Measurements from ENCODE around the gene CCDC3. TPM values are rescaled to one million over a fixed set of nuclear protein-coding genes. Genes with fewer than 3 reads are reported as not detected.

CCDC3 gene
- total and polyA plus RNA-seq, 2 of the 8 experiments (the other 6 are each of a cell fraction or from before 2014, with no cell fraction given): 3.4 to 3.7 TPM

DNA sequence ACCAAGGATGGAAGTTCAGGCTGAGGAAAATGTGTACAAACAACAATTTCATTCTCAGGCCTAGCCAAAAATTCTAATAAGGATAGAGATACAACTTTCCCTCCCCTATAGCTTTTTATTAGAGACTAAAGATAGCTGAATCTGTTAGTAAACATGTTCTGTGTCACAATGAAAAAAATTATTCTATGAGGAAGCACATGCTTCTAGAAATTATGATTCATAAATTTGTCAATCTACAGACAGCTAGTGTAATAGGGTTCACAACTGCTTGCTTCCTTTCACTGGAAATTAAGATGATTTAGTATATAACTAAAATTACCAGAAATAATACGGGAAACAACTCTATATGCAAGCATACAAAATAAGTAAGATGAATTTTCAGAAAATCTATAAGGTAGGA, 56.6 kb downstream of the CCDC3 start:
- no peak overlapping the region for H3K4me3 ChIP-seq (ENCODE audit: extremely low read depth in 1 of 4, insufficient read depth in 2 of 4, low read depth in 3 of 4, low read length in 4 of 4)
- no peak overlapping the region for H2BK12ac ChIP-seq (ENCODE audit: low read depth, low read length)
- H3K27ac ChIP-seq (ENCODE audit: low read depth, low read length): no peak overlapping the region
- FAIRE-seq (no peak), DNase-seq (ENCODE audit: low read depth in 1 of 2, low spot score in 2 of 2) (no peak)
- TF ChIP-seq CBX8 (IDR thresholded peaks at IDR 0.05; ENCODE audit: borderline replicate concordance, low read depth, low read length): no peak
- no peak for TF ChIP-seq POLR2A (IDR thresholded peaks at IDR 0.05; ENCODE audit: control extremely low read depth in 1 of 2, low read depth in 2 of 2, low read length in 2 of 2)
- no peak overlapping the region for H3K4me2 ChIP-seq (ENCODE audit: insufficient read depth in 1 of 2, low read depth in 2 of 2, low read length in 2 of 2)
- H4K91ac ChIP-seq (replicated peaks; ENCODE audit: insufficient read length, low read length): no peak overlapping the region
- no peaks in the 10 kb centered on the region for H3K23me2 ChIP-seq (ENCODE audit: low read depth, low read length)
- no peak overlapping the region for H2AK5ac ChIP-seq (ENCODE audit: low read depth, low read length)
- H2BK20ac ChIP-seq (ENCODE audit: low read length): no peak overlapping the region
- H3K9me3 ChIP-seq (ENCODE audit: insufficient read depth in 2 of 2, low read depth in 1 of 2, low read length in 1 of 2): no peaks in the 10 kb centered on the region
- no peak overlapping the region for H2BK15ac ChIP-seq (ENCODE audit: low read length)
- H3K79me1 ChIP-seq (ENCODE audit: low read depth, low read length): no peaks in the 10 kb centered on the region
- no peak overlapping the region for H2BK5ac ChIP-seq (ENCODE audit: low read depth, low read length)
- no peak overlapping the region for H4K5ac ChIP-seq (ENCODE audit: insufficient read length, low read depth, low read length)
- 0 out of 8 replicates have a peak, but pooled peaks cover 0 to 2% (median 0%) of the 10 kb centered on the region in 4 experiments for H3K36me3 ChIP-seq (ENCODE audit: control insufficient read depth in 2 of 4, insufficient read depth in 4 of 4, low read length in 3 of 4)
- ChIA-PET CTCF (ENCODE audit: partially characterized antibody) (interaction anchor here (2.1 kb wide), 1 partner anchor 12 kb away, joined by 5 read pairs; no protein-coding TSS in a partner anchor), POLR2A (ENCODE audit: partially characterized antibody) (no interaction called here)
- 88% methylated on average over 1 of the region's 1 CpG; no CpG with 5 or more reads in 1 of the 2 experiments for WGBS, 2 experiments (ENCODE audit: extremely low coverage in 1 of 2, insufficient coverage in 1 of 2, insufficient read length in 1 of 2, insufficient replicate concordance in 2 of 2, low coverage in 1 of 2, low lambda C conversion rate in 2 of 2, missing lambda C conversion rate in 1 of 2)
- peaks cover 0 to 5% (median 0%) of the 10 kb centered on the region in 4 experiments; a peak in 1 of 7 replicates for H3K4me1 ChIP-seq (replicated peaks in 1 of 4; ENCODE audit: control insufficient read depth in 3 of 4, insufficient read depth in 4 of 4, low read length in 3 of 4)
- H3K56ac ChIP-seq (replicated peaks; ENCODE audit: insufficient read length, low read depth, low read length): no peak overlapping the region
- no peak overlapping the region for H3K14ac ChIP-seq (ENCODE audit: insufficient read length)
- H2AFZ ChIP-seq (ENCODE audit: low read length): no peak overlapping the region
- H3K18ac ChIP-seq (ENCODE audit: extremely low read depth, low read length): no peak overlapping the region
- H2BK120ac ChIP-seq (replicated peaks; ENCODE audit: low read depth, low read length): no peak overlapping the region
- no peaks in the 10 kb centered on the region for H4K20me1 ChIP-seq (replicated peaks in 1 of 2; ENCODE audit: control insufficient read depth in 1 of 2, insufficient read depth in 2 of 2, low read length in 2 of 2)
- no peak overlapping the region for H3K4ac ChIP-seq (replicated peaks; ENCODE audit: insufficient read length, low read depth, low read length)
- no peak overlapping the region for H3K9ac ChIP-seq (replicated peaks in 1 of 4; ENCODE audit: extremely low read depth in 1 of 4, low read depth in 3 of 4, low read length in 3 of 4)
- H3K27me3 ChIP-seq (replicated peaks in 1 of 4; ENCODE audit: control insufficient read depth in 3 of 4, extremely low read depth in 1 of 4, insufficient read depth in 3 of 4, low read length in 3 of 4): no peaks in the 10 kb centered on the region
- no peak overlapping the region for H4K8ac ChIP-seq (ENCODE audit: extremely low read depth, insufficient read depth, low read length)
- no peak overlapping the region for H3K23ac ChIP-seq (ENCODE audit: insufficient read length)
- H3K79me2 ChIP-seq (ENCODE audit: control insufficient read depth in 1 of 2, insufficient read depth in 2 of 2, low read length in 2 of 2): no peaks in the 10 kb centered on the region

Measured in H1 (cell line).